ENCODE data around the gene BNC2. TPM values are rescaled to one million over a fixed set of nuclear protein-coding genes. Genes with fewer than 3 reads are reported as not detected.

The BNC2 gene
- total RNA-seq, 1 experiment from 2014 or later = 43.6 TPM

DNA sequence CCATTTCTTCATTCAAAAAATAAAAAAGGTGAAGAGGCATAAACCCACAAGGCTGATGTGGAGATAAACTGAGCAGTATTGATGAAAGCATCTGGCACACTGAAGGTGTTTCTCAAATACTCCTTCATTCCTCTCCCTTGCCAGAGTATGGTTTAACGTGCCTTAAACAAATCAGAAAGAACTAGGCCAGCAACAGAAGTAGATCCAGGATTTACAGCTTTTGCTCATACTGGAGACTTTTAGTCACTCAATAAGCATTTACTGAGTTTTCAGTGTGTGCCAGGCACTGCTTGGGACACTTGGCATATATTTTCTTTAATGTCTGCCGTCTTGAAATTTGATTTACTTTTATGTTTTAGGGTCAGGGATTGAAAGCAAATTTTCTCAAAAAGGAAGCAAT is 53.0 kb downstream of the BNC2 start:
- H3K14ac ChIP-seq (ENCODE audit: insufficient read depth, low read length) = no peak overlapping the region
- no peak overlapping the region for H3K4me3 Mint-ChIP-seq
- H3K4me1 ChIP-seq (ENCODE audit: insufficient read depth, low read length) = peaks cover 13% of the 10 kb centered on the region; the same call in 1 of the 2 replicates
- H2AK5ac ChIP-seq (ENCODE audit: insufficient read length, low read length) = no peak overlapping the region
- H2BK5ac ChIP-seq (ENCODE audit: insufficient read length, low read length) = no peak overlapping the region
- no peak overlapping the region for H2BK12ac ChIP-seq (ENCODE audit: insufficient read length, low read depth, low read length)
- H3K27me3 ChIP-seq (ENCODE audit: insufficient read depth, low read length) = no peaks in the 10 kb centered on the region
- H2AFZ ChIP-seq (ENCODE audit: low read length) = no peak overlapping the region
- H3T11ph ChIP-seq (ENCODE audit: low read length) = no peak overlapping the region
- H3K23ac ChIP-seq (ENCODE audit: insufficient read length, low read depth, low read length) = no peak overlapping the region
- DNase-seq = no peak
- no peaks in the 10 kb centered on the region for H3K9me3 ChIP-seq (ENCODE audit: control insufficient read depth, low read depth, low read length)
- H2BK20ac ChIP-seq (ENCODE audit: low read depth, low read length, poor library complexity, severe bottlenecking) = no peak overlapping the region
- no peak overlapping the region for H3K27ac ChIP-seq (ENCODE audit: insufficient read length, low read depth, low read length)
- no peaks in the 10 kb centered on the region for H3K23me2 ChIP-seq (ENCODE audit: insufficient read length, low read depth, low read length, poor library complexity, severe bottlenecking)
- peaks cover 32 to 43% of the 10 kb centered on the region in 2 experiments for H3K4me1 Mint-ChIP-seq
- no CpG with 5 or more reads among the region's 2 CpGs for WGBS (ENCODE audit: extremely low coverage, insufficient read length, low lambda C conversion rate)
- no peaks in the 10 kb centered on the region for H3K27me3 Mint-ChIP-seq (ENCODE audit: low read depth)
- H4K91ac ChIP-seq (ENCODE audit: insufficient read length, low read depth, low read length) = no peak overlapping the region
- TF ChIP-seq, protein P1, sequence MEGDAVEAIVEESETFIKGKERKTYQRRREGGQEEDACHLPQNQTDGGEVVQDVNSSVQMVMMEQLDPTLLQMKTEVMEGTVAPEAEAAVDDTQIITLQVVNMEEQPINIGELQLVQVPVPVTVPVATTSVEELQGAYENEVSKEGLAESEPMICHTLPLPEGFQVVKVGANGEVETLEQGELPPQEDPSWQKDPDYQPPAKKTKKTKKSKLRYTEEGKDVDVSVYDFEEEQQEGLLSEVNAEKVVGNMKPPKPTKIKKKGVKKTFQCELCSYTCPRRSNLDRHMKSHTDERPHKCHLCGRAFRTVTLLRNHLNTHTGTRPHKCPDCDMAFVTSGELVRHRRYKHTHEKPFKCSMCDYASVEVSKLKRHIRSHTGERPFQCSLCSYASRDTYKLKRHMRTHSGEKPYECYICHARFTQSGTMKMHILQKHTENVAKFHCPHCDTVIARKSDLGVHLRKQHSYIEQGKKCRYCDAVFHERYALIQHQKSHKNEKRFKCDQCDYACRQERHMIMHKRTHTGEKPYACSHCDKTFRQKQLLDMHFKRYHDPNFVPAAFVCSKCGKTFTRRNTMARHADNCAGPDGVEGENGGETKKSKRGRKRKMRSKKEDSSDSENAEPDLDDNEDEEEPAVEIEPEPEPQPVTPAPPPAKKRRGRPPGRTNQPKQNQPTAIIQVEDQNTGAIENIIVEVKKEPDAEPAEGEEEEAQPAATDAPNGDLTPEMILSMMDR (conservative IDR thresholded peaks at IDR 0.05) = no peak
- peaks cover 3% of the 10 kb centered on the region for H3K79me1 ChIP-seq (ENCODE audit: insufficient read depth, low read depth, low read length, poor library complexity, severe bottlenecking)
- H3K9me3 Mint-ChIP-seq = no peaks in the 10 kb centered on the region
- no peak overlapping the region for H3K4ac ChIP-seq (ENCODE audit: low read depth, low read length)
- H4K8ac ChIP-seq (replicated peaks; ENCODE audit: insufficient read length, low read depth, low read length) = no peak overlapping the region
- no peaks in the 10 kb centered on the region for H3K79me2 ChIP-seq (ENCODE audit: insufficient read depth, low read length)
- H3K4me2 ChIP-seq (ENCODE audit: insufficient read depth, insufficient read length, low read length) = no peak overlapping the region
- no peaks in the 10 kb centered on the region for H4K20me1 ChIP-seq (ENCODE audit: control insufficient read depth, insufficient read depth, insufficient read length)
- peaks cover 0 to 16% (median 5%) of the 10 kb centered on the region in 3 experiments; a peak in 6 of 7 replicates for H3K36me3 Mint-ChIP-seq (ENCODE audit: insufficient read depth in 1 of 3, low read depth in 3 of 3)
- no peak overlapping the region for H3K18ac ChIP-seq (ENCODE audit: insufficient read length, low read depth, low read length)
- no peak overlapping the region for H3K56ac ChIP-seq (ENCODE audit: insufficient read length, low read depth, low read length)
- peak overlapping the region; percentile 82 to 95 (median 85); a peak in 6 of 7 replicates for H3K27ac Mint-ChIP-seq
- no peak overlapping the region for H4K5ac ChIP-seq (ENCODE audit: insufficient read length, low read depth, low read length)
- no peak overlapping the region for H2BK120ac ChIP-seq (ENCODE audit: low read depth, low read length, poor library complexity, severe bottlenecking)
- no peak overlapping the region for H2BK15ac ChIP-seq (ENCODE audit: low read depth, low read length)
- H3K9ac ChIP-seq (ENCODE audit: extremely low read depth, insufficient read length, low read length) = no peak overlapping the region

Measured in H9 (cell line).